Body of pancreas (tissue), 4 donors: Measurements from ENCODE around the gene RIPOR2. TPM values are rescaled to one million over a fixed set of nuclear protein-coding genes. Genes with fewer than 3 reads are reported as not detected.

ENCODE experiments used
- ATAC-seq: fragments of 150-250 bp; one replicate; pipeline ENCODE4 v1.9.1; 2016
- DNase-seq, 4 donors: peaks; one replicate each; pipeline ENCODE4 v3.0.0-alpha.2; 2019
- H3K27ac ChIP-seq, 4 donors: fragments of 200-600 bp; sonication (generic); 1 replicate in 3 of 4; 2 replicates in 1 of 4; pipeline versions ENCODE4 v1.5.1 to v1.6.1; 2016 to 2019; ENCODE audit warnings: mild to moderate bottlenecking in 1 of 4, mixed read lengths in 1 of 4, moderate library complexity in 1 of 4
- H3K27me3 ChIP-seq, 2 donors: fragments of 200-600 bp; sonication (generic); one replicate each; pipeline ENCODE4 v1.6.0; 2016; ENCODE audit warnings: mild to moderate bottlenecking in 1 of 2
- H3K36me3 ChIP-seq, 2 donors: fragments of 200-600 bp; sonication (generic); replicated peaks in 1 of 2; 2 replicates each; pipeline ENCODE4 v1.5.1; 2016; ENCODE audit warnings: low read depth in 2 of 2; ENCODE audit not compliant: insufficient read depth in 1 of 2
- H3K4me1 ChIP-seq: fragments of 200-600 bp; sonication (generic); one replicate; pipeline ENCODE4 v1.6.0; 2016
- H3K4me3 ChIP-seq, 2 donors: fragments of 200-600 bp; sonication (generic); 1 replicate in 1 of 2; 2 replicates in 1 of 2; pipeline ENCODE4 v1.5.1; 2016 to 2019
- H3K9me3 ChIP-seq, 3 donors: fragments of 200-600 bp; sonication (generic); 1 replicate in 2 of 3; 2 replicates in 1 of 3; pipeline ENCODE4 v1.5.1; 2016
- CTCF ChIP-seq, 7 experiments: fragments of 450-650 bp in 4 of 7; fragments of 200-600 bp in 3 of 7; sonication (generic) in 3 of 7; IDR thresholded peaks; one replicate each; pipeline ENCODE4 v1.5.1; 2016 to 2019; ENCODE audit warnings: antibody characterized with exemption in 7 of 7
- POLR2A ChIP-seq, 3 donors: fragments of 450-650 bp; IDR thresholded peaks; one replicate each; pipeline ENCODE4 v1.6.1; 2016; ENCODE audit warnings: antibody characterized with exemption in 3 of 3, mild to moderate bottlenecking in 2 of 3
- WGBS, 2 donors: methylation state at CpG; one replicate each; pipeline ENCODE4 v1.1.5; 2017; 5-methylcytosine and 5-hydroxymethylcytosine counted together
- intact Hi-C: fragments of 100-400 bp; cut with DNase I; formaldehyde crosslinking; loops from one replicate; pipeline ENCODE4 v1.15.1; 2023
- total RNA-seq, 2 donors: library from RNA; depleted of rRNA; stranded (reverse); fragments of >200 nt; gene quantifications; one replicate each; pipeline ENCODE4 v1.1.0, GENCODE V29; 2016

RIPOR2 gene
- total RNA-seq, 2 donors from 2014 or later = 1.3 to 1.6 TPM

GRCh38 chr6:24844903-24845302 is 90.9 kb downstream of the RIPOR2 start:
- Histone ChIP-seq H3K27me3 (no peaks in the 10 kb centered on the region), H3K4me3 (no peak overlapping the region), H3K4me1 (peaks cover 19% of the 10 kb centered on the region), H3K36me3 (no peaks in the 10 kb centered on the region), H3K9me3 (no peaks in the 10 kb centered on the region), H3K27ac (no peak overlapping the region)
- TF ChIP-seq POLR2A (IDR thresholded peaks at IDR 0.05) (no peak), CTCF (IDR thresholded peaks at IDR 0.05) (no peak)
- WGBS, 2 donors = 89 to 97% methylated on average over 6 of the region's 6 CpGs
- DNase-seq = no peak
- intact Hi-C loops = no loop called here
- ATAC-seq = no peak

- DNase-seq (peak in 2 of 4 donors; percentile 14 to 31), ATAC-seq (peak; percentile 15)
- Histone ChIP-seq H3K36me3 (no peaks in the 10 kb centered on the region), H3K4me1 (peaks cover 19% of the 10 kb centered on the region), H3K9me3 (no peaks in the 10 kb centered on the region), H3K4me3 (no peak overlapping the region), H3K27ac (no peak overlapping the region), H3K27me3 (no peaks in the 10 kb centered on the region)
- 38 to 95% methylated on average over 1 of the region's 1 CpG for WGBS, 2 donors
- intact Hi-C loops = no loop called here
- TF ChIP-seq CTCF (IDR thresholded peaks at IDR 0.05) = no peak
- no peak for TF ChIP-seq POLR2A (IDR thresholded peaks at IDR 0.05)
Observed at GRCh38 chr6:24844061-24844460, 91.7 kb downstream of the RIPOR2 start.

GRCh38 chr6:24840187-24840586 is 95.6 kb downstream of the RIPOR2 start:
- Histone ChIP-seq H3K4me1 (peaks cover 32% of the 10 kb centered on the region), H3K9me3 (no peaks in the 10 kb centered on the region), H3K27ac (no peak overlapping the region), H3K36me3 (no peaks in the 10 kb centered on the region), H3K27me3 (no peaks in the 10 kb centered on the region), H3K4me3 (no peak overlapping the region)
- WGBS, 2 donors = 79 to 82% methylated on average over 2 of the region's 2 CpGs
- TF ChIP-seq CTCF (IDR thresholded peaks at IDR 0.05) (no peak), POLR2A (IDR thresholded peaks at IDR 0.05) (no peak)
- ATAC-seq = no peak
- no peak for DNase-seq
- intact Hi-C loops = no loop called here

GRCh38 chr6:24838994-24839393 is 96.8 kb downstream of the RIPOR2 start:
- Histone ChIP-seq H3K27ac (no peak overlapping the region), H3K27me3 (no peaks in the 10 kb centered on the region), H3K4me1 (peaks cover 26% of the 10 kb centered on the region), H3K4me3 (no peak overlapping the region), H3K9me3 (no peaks in the 10 kb centered on the region), H3K36me3 (no peaks in the 10 kb centered on the region)
- intact Hi-C loops = no loop called here
- 82 to 86% methylated on average over 5 of the region's 5 CpGs for WGBS, 2 donors
- TF ChIP-seq CTCF (IDR thresholded peaks at IDR 0.05) (no peak), POLR2A (IDR thresholded peaks at IDR 0.05) (no peak)
- ATAC-seq (no peak), DNase-seq (no peak)

- no peaks in the 10 kb centered on the region for H3K9me3 ChIP-seq
- ATAC-seq = no peak
- H3K4me1 ChIP-seq = peaks cover 17% of the 10 kb centered on the region
- 90 to 92% methylated on average over 3 of the region's 3 CpGs for WGBS, 2 donors
- H3K27ac ChIP-seq = no peak overlapping the region
- H3K4me3 ChIP-seq = no peak overlapping the region
- TF ChIP-seq CTCF (IDR thresholded peaks at IDR 0.05) (no peak), POLR2A (IDR thresholded peaks at IDR 0.05) (no peak)
- H3K27me3 ChIP-seq = no peaks in the 10 kb centered on the region
- intact Hi-C loops = no loop called here
- no peak for DNase-seq
- no peaks in the 10 kb centered on the region for H3K36me3 ChIP-seq
Observed at GRCh38 chr6:24838081-24838480, 97.7 kb downstream of the RIPOR2 start.
